Measurements from ENCODE around the gene CEP250.

CEP250 gene

GRCh38 chr20:35564905-35565304 lies 109.5 kb downstream of the CEP250 start:
- POLR2A ChIA-PET, result interaction anchor here (1.3 kb wide), 1 partner anchor 23 kb away, joined by 3 read pairs; the partner anchor contains the start of gene ERGIC3
- no peak overlapping the region for H3K27ac ChIP-seq (ENCODE audit: extremely low read depth, low read depth, low read length)
- CTCF ChIA-PET, result interaction anchor here (1.0 to 1.4 kb wide), 4 partner anchors 9 to 100 kb away, joined by 3 to 6 read pairs (median 3); partner anchors contain the start of genes CPNE1 and RBM12
- no peak overlapping the region for H3K4me3 ChIP-seq (ENCODE audit: low read depth, low read length)
- H3K4me1 ChIP-seq (ENCODE audit: control insufficient read depth, insufficient read depth, low read length), result no peaks in the 10 kb centered on the region
- TF ChIP-seq ZNF391 (tag by site-specific recombination; IDR thresholded peaks at IDR 0.05; ENCODE audit: borderline replicate concordance, low read depth) (no peak), ZEB2 (tag by site-specific recombination; IDR thresholded peaks at IDR 0.05) (no peak), ZNF335 (tag by site-specific recombination; conservative IDR thresholded peaks at IDR 0.05) (no peak), SALL2 (tag by site-specific recombination; IDR thresholded peaks at IDR 0.05; ENCODE audit: borderline replicate concordance) (no peak), ZNF639 (tag by site-specific recombination; IDR thresholded peaks at IDR 0.05) (no peak), EGR2 (tag by site-specific recombination; IDR thresholded peaks at IDR 0.05; ENCODE audit: low read depth) (no peak), KLF8 (tag by site-specific recombination; IDR thresholded peaks at IDR 0.05) (no peak), MYNN (tag by site-specific recombination; IDR thresholded peaks at IDR 0.05; ENCODE audit: borderline replicate concordance) (no peak), GLIS2 (tag by site-specific recombination; IDR thresholded peaks at IDR 0.05) (no peak), KLF9 (tag by site-specific recombination; IDR thresholded peaks at IDR 0.05; ENCODE audit: low read depth) (no peak), TCF7L2 (IDR thresholded peaks at IDR 0.05; ENCODE audit: borderline replicate concordance, low read depth, low read length) (no peak), SETDB1 (IDR thresholded peaks at IDR 0.05; ENCODE audit: insufficient read length, low read length) (no peak), KLF10 (tag by site-specific recombination; IDR thresholded peaks at IDR 0.05) (no peak), ZNF138 (tag by site-specific recombination; IDR thresholded peaks at IDR 0.05; ENCODE audit: borderline replicate concordance) (no peak)
- TF ChIP-seq, protein P1, sequence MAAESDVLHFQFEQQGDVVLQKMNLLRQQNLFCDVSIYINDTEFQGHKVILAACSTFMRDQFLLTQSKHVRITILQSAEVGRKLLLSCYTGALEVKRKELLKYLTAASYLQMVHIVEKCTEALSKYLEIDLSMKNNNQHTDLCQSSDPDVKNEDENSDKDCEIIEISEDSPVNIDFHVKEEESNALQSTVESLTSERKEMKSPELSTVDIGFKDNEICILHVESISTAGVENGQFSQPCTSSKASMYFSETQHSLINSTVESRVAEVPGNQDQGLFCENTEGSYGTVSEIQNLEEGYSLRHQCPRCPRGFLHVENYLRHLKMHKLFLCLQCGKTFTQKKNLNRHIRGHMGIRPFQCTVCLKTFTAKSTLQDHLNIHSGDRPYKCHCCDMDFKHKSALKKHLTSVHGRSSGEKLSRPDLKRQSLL (tag by site-specific recombination; IDR thresholded peaks at IDR 0.05), result no peak
- TF ChIP-seq, protein P2, sequence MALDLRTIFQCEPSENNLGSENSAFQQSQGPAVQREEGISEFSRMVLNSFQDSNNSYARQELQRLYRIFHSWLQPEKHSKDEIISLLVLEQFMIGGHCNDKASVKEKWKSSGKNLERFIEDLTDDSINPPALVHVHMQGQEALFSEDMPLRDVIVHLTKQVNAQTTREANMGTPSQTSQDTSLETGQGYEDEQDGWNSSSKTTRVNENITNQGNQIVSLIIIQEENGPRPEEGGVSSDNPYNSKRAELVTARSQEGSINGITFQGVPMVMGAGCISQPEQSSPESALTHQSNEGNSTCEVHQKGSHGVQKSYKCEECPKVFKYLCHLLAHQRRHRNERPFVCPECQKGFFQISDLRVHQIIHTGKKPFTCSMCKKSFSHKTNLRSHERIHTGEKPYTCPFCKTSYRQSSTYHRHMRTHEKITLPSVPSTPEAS (tag by site-specific recombination; IDR thresholded peaks at IDR 0.05), result no peak
- H3K36me3 ChIP-seq (ENCODE audit: control insufficient read depth in 2 of 2, insufficient read depth in 1 of 2, low read length in 2 of 2), result peaks cover 0 to 5% of the 10 kb centered on the region in 2 experiments; a peak in 1 of 3 replicates
- no peaks in the 10 kb centered on the region for H3K9me3 ChIP-seq (ENCODE audit: control insufficient read depth, insufficient read depth, low read depth, low read length)

GRCh38 chr20:35568645-35569044 lies 113.2 kb downstream of the CEP250 start:
- no peaks in the 10 kb centered on the region for H3K4me1 ChIP-seq (ENCODE audit: control insufficient read depth, insufficient read depth, low read length)
- H3K4me3 ChIP-seq (ENCODE audit: low read depth, low read length), result no peak overlapping the region
- ChIA-PET POLR2A (interaction anchor here (0.9 kb wide), 1 partner anchor 131 kb away, joined by 3 read pairs; the partner anchor contains the start of genes NFS1 and ROMO1), CTCF (interaction anchor here (0.8 to 1.3 kb wide), 4 partner anchors 8 to 51 kb away, joined by 3 to 5 read pairs (median 4); no protein-coding TSS in a partner anchor)
- H3K9me3 ChIP-seq (ENCODE audit: control insufficient read depth, insufficient read depth, low read depth, low read length), result no peaks in the 10 kb centered on the region
- peaks cover 0 to 5% of the 10 kb centered on the region in 2 experiments; a peak in 1 of 3 replicates for H3K36me3 ChIP-seq (ENCODE audit: control insufficient read depth in 2 of 2, insufficient read depth in 1 of 2, low read length in 2 of 2)
- no peak overlapping the region for H3K27ac ChIP-seq (ENCODE audit: extremely low read depth, low read depth, low read length)
- 0 out of 2 replicates have a peak, but pooled peaks have one; percentile 12 for TF ChIP-seq ZNF341 (tag by site-specific recombination; IDR thresholded peaks at IDR 0.05; ENCODE audit: low read depth)
- peak; percentile 14 for TF ChIP-seq ZNF654 (tag by site-specific recombination; IDR thresholded peaks at IDR 0.05; ENCODE audit: low read depth)
- TF ChIP-seq, protein P3, sequence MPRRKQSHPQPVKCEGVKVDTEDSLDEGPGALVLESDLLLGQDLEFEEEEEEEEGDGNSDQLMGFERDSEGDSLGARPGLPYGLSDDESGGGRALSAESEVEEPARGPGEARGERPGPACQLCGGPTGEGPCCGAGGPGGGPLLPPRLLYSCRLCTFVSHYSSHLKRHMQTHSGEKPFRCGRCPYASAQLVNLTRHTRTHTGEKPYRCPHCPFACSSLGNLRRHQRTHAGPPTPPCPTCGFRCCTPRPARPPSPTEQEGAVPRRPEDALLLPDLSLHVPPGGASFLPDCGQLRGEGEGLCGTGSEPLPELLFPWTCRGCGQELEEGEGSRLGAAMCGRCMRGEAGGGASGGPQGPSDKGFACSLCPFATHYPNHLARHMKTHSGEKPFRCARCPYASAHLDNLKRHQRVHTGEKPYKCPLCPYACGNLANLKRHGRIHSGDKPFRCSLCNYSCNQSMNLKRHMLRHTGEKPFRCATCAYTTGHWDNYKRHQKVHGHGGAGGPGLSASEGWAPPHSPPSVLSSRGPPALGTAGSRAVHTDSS (tag by site-specific recombination; IDR thresholded peaks at IDR 0.05), result no peak
- no peak for TF ChIP-seq YY2 (tag by site-specific recombination; IDR thresholded peaks at IDR 0.05)
- TF ChIP-seq, protein P4, sequence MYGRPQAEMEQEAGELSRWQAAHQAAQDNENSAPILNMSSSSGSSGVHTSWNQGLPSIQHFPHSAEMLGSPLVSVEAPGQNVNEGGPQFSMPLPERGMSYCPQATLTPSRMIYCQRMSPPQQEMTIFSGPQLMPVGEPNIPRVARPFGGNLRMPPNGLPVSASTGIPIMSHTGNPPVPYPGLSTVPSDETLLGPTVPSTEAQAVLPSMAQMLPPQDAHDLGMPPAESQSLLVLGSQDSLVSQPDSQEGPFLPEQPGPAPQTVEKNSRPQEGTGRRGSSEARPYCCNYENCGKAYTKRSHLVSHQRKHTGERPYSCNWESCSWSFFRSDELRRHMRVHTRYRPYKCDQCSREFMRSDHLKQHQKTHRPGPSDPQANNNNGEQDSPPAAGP (tag by site-specific recombination; IDR thresholded peaks at IDR 0.05), result no peak
- TF ChIP-seq ZNF561 (tag by site-specific recombination; IDR thresholded peaks at IDR 0.05; ENCODE audit: borderline replicate concordance), result no peak
- 0 out of 2 replicates have a peak, but pooled peaks have one; percentile 16 for TF ChIP-seq ZBTB17 (tag by site-specific recombination; IDR thresholded peaks at IDR 0.05)
- no peak for TF ChIP-seq ZNF362 (tag by site-specific recombination; IDR thresholded peaks at IDR 0.05)
- no peak for TF ChIP-seq ZNF112 (tag by site-specific recombination; IDR thresholded peaks at IDR 0.05)
- TF ChIP-seq ZNF791 (tag by site-specific recombination; IDR thresholded peaks at IDR 0.05), result no peak
- TF ChIP-seq ZNF426 (tag by site-specific recombination; IDR thresholded peaks at IDR 0.05), result no peak
- no peak for TF ChIP-seq ZNF555 (tag by site-specific recombination; conservative IDR thresholded peaks at IDR 0.05)

Measured in HEK293 (cell line).